HPDE6-E6E7 (cell line): Measurements from ENCODE around the gene ARFGEF2.
"Not testable (repeated sequence)": the region's sequence is repeated elsewhere in the genome, so short reads cannot be mapped to it uniquely, and the experiment has no call there.

Source experiments
- DNase-seq: peaks from one replicate; pipeline ENCODE4 v3.0.0; 2011; ENCODE audit warnings: missing footprints; ENCODE audit errors: extremely low spot score

Gene ARFGEF2

GRCh38 chr20:49078310-49078709 lies 156.8 kb downstream of the ARFGEF2 start:
- no peak for DNase-seq

GRCh38 chr20:49082295-49082694 lies 160.8 kb downstream of the ARFGEF2 start:
- DNase-seq = not testable (repeated sequence)
